HEK293 (cell line): Measurements from ENCODE around the gene SHBG.
A peak's percentile ranks its signal among the peaks of the same experiment; 100 is the strongest.
"Not testable (repeated sequence)": the region's sequence is repeated elsewhere in the genome, so short reads cannot be mapped to it uniquely, and the experiment has no call there.

Experiments used
- CTCF ChIA-PET: fragments of 350-600 bp; formaldehyde crosslinking; extraction: SDS; loops from one replicate; lab custom pipeline; 2021; ENCODE audit warnings: antibody characterized with exemption; lab: Yijun Ruan, JAX
- POLR2A ChIA-PET: fragments of 300-600 bp; formaldehyde crosslinking; extraction: SDS; loops from one replicate; lab custom pipeline; 2020; ENCODE audit warnings: antibody characterized with exemption, inconsistent platforms; lab: Yijun Ruan, JAX
- H3K27ac ChIP-seq: fragments of 200-500 bp; sonication (Bioruptor generic); 2 replicates; pipeline ENCODE4 v1.5.1; 2014; ENCODE audit warnings: low read depth, low read length, control low read depth, inconsistent platforms; ENCODE audit errors: extremely low read depth
- H3K36me3 ChIP-seq, 2 experiments: fragments of 200-500 bp in 1 of 2; sonication (Bioruptor generic) in 1 of 2; 1 replicate in 1 of 2; 2 replicates in 1 of 2; pipeline ENCODE4 v1.5.1; 2014 to 2017; ENCODE audit warnings: inconsistent platforms in 2 of 2, low read length in 2 of 2; ENCODE audit not compliant: control insufficient read depth in 2 of 2, insufficient read depth in 1 of 2
- H3K4me1 ChIP-seq: fragments of 200-500 bp; sonication (Bioruptor generic); 2 replicates; pipeline ENCODE4 v1.5.1; 2014; ENCODE audit warnings: mild to moderate bottlenecking, low read length, inconsistent platforms; ENCODE audit not compliant: control insufficient read depth, insufficient read depth
- H3K4me3 ChIP-seq: 2 replicates; pipeline ENCODE4 v1.5.1; 2011; ENCODE audit warnings: low read depth, mild to moderate bottlenecking, control low read depth, low read length, moderate library complexity
- H3K9me3 ChIP-seq: fragments of 200-500 bp; sonication (Bioruptor generic); 2 replicates; pipeline ENCODE4 v1.5.1; 2014; ENCODE audit warnings: low read depth, low read length, inconsistent platforms; ENCODE audit not compliant: control insufficient read depth, insufficient read depth
- EGR2 ChIP-seq: fragments of 450-650 bp; formaldehyde crosslinking; IDR thresholded peaks from 2 replicates; pipeline ENCODE4 v1.5.1; 2016; ENCODE audit warnings: low read depth, missing biosample characterization, missing genetic modification characterization
- REPIN1 ChIP-seq: fragments of 450-650 bp; formaldehyde crosslinking; IDR thresholded peaks from 2 replicates; pipeline ENCODE4 v1.5.1; 2017; ENCODE audit warnings: missing biosample characterization, missing genetic modification characterization, low read depth
- ZFHX2 ChIP-seq: fragments of 450-650 bp; formaldehyde crosslinking; conservative IDR thresholded peaks from 2 replicates; pipeline ENCODE4 v1.5.1; 2016; ENCODE audit warnings: missing biosample characterization, missing genetic modification characterization
- ZIC2 ChIP-seq: fragments of 450-650 bp; formaldehyde crosslinking; IDR thresholded peaks from 2 replicates; pipeline ENCODE4 v1.5.1; 2016; ENCODE audit warnings: missing biosample characterization, missing genetic modification characterization
- ZNF10 ChIP-seq: fragments of 450-650 bp; formaldehyde crosslinking; IDR thresholded peaks from 2 replicates; pipeline ENCODE4 v1.5.1; 2017; ENCODE audit warnings: missing biosample characterization, missing genetic modification characterization
- ZNF530 ChIP-seq: fragments of 450-650 bp; formaldehyde crosslinking; IDR thresholded peaks from 2 replicates; pipeline ENCODE4 v1.5.1; 2016; ENCODE audit warnings: low read depth, missing biosample characterization, missing genetic modification characterization
- ZNF600 ChIP-seq: fragments of 450-650 bp; formaldehyde crosslinking; IDR thresholded peaks from 2 replicates; pipeline ENCODE4 v1.5.1; 2016; ENCODE audit warnings: missing biosample characterization, missing genetic modification characterization
- TF ChIP-seq, protein P1 (sequence below): fragments of 450-650 bp; formaldehyde crosslinking; IDR thresholded peaks from 2 replicates; pipeline ENCODE4 v1.5.1; 2017; ENCODE audit warnings: missing biosample characterization, missing genetic modification characterization
- TF ChIP-seq, protein P2 (sequence below): fragments of 450-650 bp; formaldehyde crosslinking; IDR thresholded peaks from 2 replicates; pipeline ENCODE4 v1.5.1; 2017; ENCODE audit warnings: missing biosample characterization, mild to moderate bottlenecking, missing genetic modification characterization, moderate library complexity

Gene SHBG

DNA sequence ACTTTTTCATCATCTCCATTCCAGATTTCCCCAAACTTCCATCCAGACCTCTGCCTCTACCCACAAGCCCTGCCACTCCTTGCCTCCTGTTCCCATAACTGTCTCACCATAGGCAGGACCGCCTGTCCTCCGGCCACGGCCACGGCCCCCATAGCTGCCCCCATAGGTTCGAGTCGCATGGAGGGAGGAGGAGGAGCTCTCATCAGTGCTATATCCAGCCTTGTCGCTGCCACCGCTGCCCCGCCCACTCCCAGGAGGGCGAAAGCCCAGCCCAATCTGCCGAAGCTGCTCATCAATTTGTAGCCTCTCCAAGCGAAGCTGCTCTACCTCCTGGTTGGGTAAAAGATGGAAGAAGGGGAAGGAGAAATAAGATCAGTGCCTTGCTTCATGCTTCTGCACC is 36.6 kb upstream of the SHBG start:
- H3K4me3 ChIP-seq, result no peak overlapping the region
- POLR2A ChIA-PET, result interaction anchor here (0.5 to 3.0 kb wide), 5 partner anchors 9 to 134 kb away, joined by 3 to 9 read pairs (median 4); partner anchors contain the start of genes FXR2, MPDU1 and TP53
- H3K36me3 ChIP-seq, result peaks cover 63 to 92% of the 10 kb centered on the region in 2 experiments
- CTCF ChIA-PET, result interaction anchor here (0.7 kb wide), 1 partner anchor 300 kb away, joined by 3 read pairs; no protein-coding TSS in a partner anchor
- no peaks in the 10 kb centered on the region; the same call in 1 of the 2 replicates for H3K4me1 ChIP-seq
- TF ChIP-seq, protein P1, sequence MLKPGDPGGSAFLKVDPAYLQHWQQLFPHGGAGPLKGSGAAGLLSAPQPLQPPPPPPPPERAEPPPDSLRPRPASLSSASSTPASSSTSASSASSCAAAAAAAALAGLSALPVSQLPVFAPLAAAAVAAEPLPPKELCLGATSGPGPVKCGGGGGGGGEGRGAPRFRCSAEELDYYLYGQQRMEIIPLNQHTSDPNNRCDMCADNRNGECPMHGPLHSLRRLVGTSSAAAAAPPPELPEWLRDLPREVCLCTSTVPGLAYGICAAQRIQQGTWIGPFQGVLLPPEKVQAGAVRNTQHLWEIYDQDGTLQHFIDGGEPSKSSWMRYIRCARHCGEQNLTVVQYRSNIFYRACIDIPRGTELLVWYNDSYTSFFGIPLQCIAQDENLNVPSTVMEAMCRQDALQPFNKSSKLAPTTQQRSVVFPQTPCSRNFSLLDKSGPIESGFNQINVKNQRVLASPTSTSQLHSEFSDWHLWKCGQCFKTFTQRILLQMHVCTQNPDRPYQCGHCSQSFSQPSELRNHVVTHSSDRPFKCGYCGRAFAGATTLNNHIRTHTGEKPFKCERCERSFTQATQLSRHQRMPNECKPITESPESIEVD, result no peak
- TF ChIP-seq EGR2 (tag by site-specific recombination) (peak; percentile 45; the same call in 1 of the 2 replicates), ZNF600 (tag by site-specific recombination) (0 out of 2 replicates have a peak, but pooled peaks have one; percentile 23), ZNF10 (tag by site-specific recombination) (no peak)
- TF ChIP-seq, protein P2, sequence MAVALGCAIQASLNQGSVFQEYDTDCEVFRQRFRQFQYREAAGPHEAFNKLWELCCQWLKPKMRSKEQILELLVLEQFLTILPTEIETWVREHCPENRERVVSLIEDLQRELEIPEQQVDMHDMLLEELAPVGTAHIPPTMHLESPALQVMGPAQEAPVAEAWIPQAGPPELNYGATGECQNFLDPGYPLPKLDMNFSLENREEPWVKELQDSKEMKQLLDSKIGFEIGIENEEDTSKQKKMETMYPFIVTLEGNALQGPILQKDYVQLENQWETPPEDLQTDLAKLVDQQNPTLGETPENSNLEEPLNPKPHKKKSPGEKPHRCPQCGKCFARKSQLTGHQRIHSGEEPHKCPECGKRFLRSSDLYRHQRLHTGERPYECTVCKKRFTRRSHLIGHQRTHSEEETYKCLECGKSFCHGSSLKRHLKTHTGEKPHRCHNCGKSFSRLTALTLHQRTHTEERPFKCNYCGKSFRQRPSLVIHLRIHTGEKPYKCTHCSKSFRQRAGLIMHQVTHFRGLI, result no peak
- H3K27ac ChIP-seq, result no peak overlapping the region
- no peaks in the 10 kb centered on the region for H3K9me3 ChIP-seq

DNA sequence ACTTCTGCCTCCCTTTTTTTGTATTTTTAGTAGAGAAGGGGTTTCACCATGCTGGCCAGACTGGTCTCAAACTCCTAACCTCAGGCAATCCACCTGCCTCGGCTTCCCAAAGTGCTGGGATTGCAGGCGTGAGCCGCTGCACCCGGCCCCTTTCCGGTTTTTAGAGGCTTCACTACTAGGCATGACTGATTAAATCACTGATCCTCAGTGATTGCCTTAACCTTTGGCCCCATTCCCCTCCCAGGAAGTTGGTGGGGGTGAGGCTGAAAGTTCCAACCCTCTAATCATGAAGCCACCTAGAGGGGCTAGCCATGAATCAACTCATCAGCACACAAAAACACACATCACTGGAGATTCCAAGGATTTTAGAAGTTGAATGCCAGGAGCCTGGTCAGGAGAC is 32.4 kb upstream of the SHBG start:
- POLR2A ChIA-PET, H3K9me3 ChIP-seq, H3K4me1 ChIP-seq, H3K27ac ChIP-seq, H3K4me3 ChIP-seq: not testable (repeated sequence)
- H3K36me3 ChIP-seq, result peaks cover 91 to 93% of the 10 kb centered on the region in 2 experiments
- CTCF ChIA-PET, result interaction anchor here (0.6 kb wide), 1 partner anchor 333 kb away, joined by 3 read pairs; no protein-coding TSS in a partner anchor

DNA sequence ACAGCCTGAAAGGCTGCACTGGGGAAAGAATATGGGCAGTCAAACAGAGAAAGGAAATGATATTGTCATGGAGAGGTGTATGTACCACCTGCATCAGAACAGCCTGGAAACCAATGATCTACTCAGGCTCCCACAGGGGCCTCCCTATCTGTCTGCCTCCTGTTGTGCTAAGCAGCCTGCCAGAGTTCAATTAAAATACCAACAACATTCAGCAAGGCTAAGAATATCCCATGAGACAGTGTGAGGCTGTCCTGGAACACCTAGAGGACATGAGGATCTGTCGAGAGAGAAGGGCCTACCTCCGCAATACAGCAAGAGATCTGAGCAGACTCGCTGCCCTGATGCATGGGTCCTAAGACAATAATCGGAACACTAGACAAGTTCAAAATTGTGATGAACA is 23.7 kb upstream of the SHBG start:
- H3K4me1 ChIP-seq, result peaks cover 3% of the 10 kb centered on the region
- POLR2A ChIA-PET, result interaction anchor here (1.0 to 1.7 kb wide), 2 partner anchors 80 to 81 kb away, joined by 3 read pairs; partner anchors contain the start of gene TP53
- H3K36me3 ChIP-seq, result peaks cover 69 to 80% of the 10 kb centered on the region in 2 experiments
- no peak overlapping the region for H3K27ac ChIP-seq
- TF ChIP-seq ZFHX2 (tag by site-specific recombination) (no peak), ZIC2 (tag by site-specific recombination) (0 out of 2 replicates have a peak, but pooled peaks have one; percentile 35), REPIN1 (tag by site-specific recombination) (no peak)
- TF ChIP-seq, all 188 proteins: peak for 1
- CTCF ChIA-PET, result interaction anchor here (0.6 to 1.8 kb wide), 4 partner anchors 9 to 277 kb away, joined by 3 to 7 read pairs (median 3); partner anchors contain the start of genes NEURL4 and TP53
- no peaks in the 10 kb centered on the region for H3K9me3 ChIP-seq
- no peak overlapping the region for H3K4me3 ChIP-seq

DNA sequence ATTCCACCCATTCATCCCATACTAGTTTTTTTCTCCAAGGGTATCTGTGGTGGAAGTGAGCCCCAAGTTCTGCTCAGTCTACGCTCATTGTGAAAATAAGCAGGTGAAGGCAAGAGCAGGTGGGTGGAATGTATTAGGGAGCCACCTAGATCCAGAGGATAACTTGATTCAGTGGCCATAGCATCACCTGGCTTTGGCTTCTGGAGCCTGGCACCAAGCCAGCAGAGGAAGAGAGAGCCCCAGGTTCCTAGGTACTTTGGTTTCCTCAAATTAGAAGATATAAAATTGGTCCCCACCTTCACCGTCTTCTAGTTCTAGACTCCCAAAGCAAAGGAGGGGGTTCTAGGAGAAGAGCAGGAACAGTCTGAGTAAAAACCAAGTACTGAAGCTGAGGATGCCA is 19.3 kb upstream of the SHBG start:
- POLR2A ChIA-PET, result no interaction called here
- H3K4me3 ChIP-seq, result no peak overlapping the region
- CTCF ChIA-PET, result interaction anchor here (0.8 to 1.9 kb wide), 5 partner anchors 21 to 76 kb away, joined by 3 to 5 read pairs (median 3); partner anchors contain the start of genes SOX15 and TP53
- peaks cover 22% of the 10 kb centered on the region for H3K4me1 ChIP-seq
- H3K36me3 ChIP-seq, result peaks cover 42 to 50% of the 10 kb centered on the region in 2 experiments
- no peak for TF ChIP-seq ZNF530
- TF ChIP-seq ZNF10 (tag by site-specific recombination), result peak; percentile 85
- H3K27ac ChIP-seq, result peak overlapping the region; percentile 26; the same call in 1 of the 2 replicates
- H3K9me3 ChIP-seq, result no peaks in the 10 kb centered on the region
